ENCODE measurements around the gene C9orf40. TPM values are rescaled to one million over a fixed set of nuclear protein-coding genes. Genes with fewer than 3 reads are reported as not detected.
A peak's percentile ranks its signal among the peaks of the same experiment; 100 is the strongest.

The C9orf40 gene
- total RNA-seq, 1 donor from 2014 or later = 19.3 TPM

DNA sequence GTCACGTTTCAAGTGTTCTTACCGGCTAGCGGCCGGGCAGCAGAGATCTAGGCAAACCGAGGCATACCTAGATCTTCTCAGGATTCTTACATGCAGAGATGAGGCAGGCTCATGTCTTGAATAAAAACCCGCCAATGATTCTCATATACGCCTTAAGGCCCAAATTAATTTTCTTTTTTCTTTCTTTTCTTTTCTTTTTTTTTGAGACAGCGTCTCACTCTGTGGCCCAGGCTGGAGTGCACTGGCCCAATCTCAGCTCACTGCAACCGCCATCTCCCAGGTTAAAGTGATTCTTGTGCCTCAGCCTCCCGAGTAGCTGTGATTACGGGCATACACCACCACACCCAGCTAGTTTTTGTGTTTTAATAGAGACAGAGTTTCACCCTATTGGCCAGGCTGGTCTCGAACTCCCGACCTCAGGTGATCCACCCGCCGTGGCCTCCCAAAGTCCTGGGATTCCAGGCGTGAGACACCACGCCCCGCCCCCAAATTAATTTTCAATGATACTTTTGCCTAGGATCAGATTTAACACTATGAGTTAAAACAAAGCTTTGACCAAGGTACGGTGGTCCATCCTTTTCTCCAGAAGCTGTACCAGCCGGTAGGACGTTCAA, 1.5 kb downstream of the C9orf40 start:
- Histone ChIP-seq H3F3A (ENCODE audit: low read depth) (peaks cover 43% of the 10 kb centered on the region), H3K27ac (no peak overlapping the region), H3K36me3 (no peaks in the 10 kb centered on the region), H3K4me3 (peak overlapping the region; percentile 79), H3K4me2 (peak overlapping the region; percentile 81), H4K20me1 (ENCODE audit: low read depth) (peaks cover 8% of the 10 kb centered on the region), H3K9ac (no peak overlapping the region), H3K79me2 (ENCODE audit: low read depth) (peaks cover 10% of the 10 kb centered on the region), H3K9me3 (ENCODE audit: low read depth) (no peaks in the 10 kb centered on the region), H2AFZ (replicated peaks) (peak overlapping the region; percentile 58), H3K27me3 (no peaks in the 10 kb centered on the region), H3K4me1 (peaks cover 21% of the 10 kb centered on the region)
- Mint-ChIP-seq H3K9me3 (no peaks in the 10 kb centered on the region), H3K4me1 (peaks cover 25% of the 10 kb centered on the region), H3K27me3 (ENCODE audit: insufficient read depth, low read depth) (peaks cover 4% of the 10 kb centered on the region), H3K4me3 (peak overlapping the region; percentile 99), H3K36me3 (peaks cover 5% of the 10 kb centered on the region), H3K27ac (peak overlapping the region; percentile 98)
- no peak for DNase-seq (ENCODE audit: low spot score)
- TF ChIP-seq EZH2phosphoT487 (IDR thresholded peaks at IDR 0.05) = no peak
- TF ChIP-seq EZH2 (IDR thresholded peaks at IDR 0.05) = no peak
- TF ChIP-seq, protein P1, sequence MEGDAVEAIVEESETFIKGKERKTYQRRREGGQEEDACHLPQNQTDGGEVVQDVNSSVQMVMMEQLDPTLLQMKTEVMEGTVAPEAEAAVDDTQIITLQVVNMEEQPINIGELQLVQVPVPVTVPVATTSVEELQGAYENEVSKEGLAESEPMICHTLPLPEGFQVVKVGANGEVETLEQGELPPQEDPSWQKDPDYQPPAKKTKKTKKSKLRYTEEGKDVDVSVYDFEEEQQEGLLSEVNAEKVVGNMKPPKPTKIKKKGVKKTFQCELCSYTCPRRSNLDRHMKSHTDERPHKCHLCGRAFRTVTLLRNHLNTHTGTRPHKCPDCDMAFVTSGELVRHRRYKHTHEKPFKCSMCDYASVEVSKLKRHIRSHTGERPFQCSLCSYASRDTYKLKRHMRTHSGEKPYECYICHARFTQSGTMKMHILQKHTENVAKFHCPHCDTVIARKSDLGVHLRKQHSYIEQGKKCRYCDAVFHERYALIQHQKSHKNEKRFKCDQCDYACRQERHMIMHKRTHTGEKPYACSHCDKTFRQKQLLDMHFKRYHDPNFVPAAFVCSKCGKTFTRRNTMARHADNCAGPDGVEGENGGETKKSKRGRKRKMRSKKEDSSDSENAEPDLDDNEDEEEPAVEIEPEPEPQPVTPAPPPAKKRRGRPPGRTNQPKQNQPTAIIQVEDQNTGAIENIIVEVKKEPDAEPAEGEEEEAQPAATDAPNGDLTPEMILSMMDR (IDR thresholded peaks at IDR 0.05) = no peak

DNA sequence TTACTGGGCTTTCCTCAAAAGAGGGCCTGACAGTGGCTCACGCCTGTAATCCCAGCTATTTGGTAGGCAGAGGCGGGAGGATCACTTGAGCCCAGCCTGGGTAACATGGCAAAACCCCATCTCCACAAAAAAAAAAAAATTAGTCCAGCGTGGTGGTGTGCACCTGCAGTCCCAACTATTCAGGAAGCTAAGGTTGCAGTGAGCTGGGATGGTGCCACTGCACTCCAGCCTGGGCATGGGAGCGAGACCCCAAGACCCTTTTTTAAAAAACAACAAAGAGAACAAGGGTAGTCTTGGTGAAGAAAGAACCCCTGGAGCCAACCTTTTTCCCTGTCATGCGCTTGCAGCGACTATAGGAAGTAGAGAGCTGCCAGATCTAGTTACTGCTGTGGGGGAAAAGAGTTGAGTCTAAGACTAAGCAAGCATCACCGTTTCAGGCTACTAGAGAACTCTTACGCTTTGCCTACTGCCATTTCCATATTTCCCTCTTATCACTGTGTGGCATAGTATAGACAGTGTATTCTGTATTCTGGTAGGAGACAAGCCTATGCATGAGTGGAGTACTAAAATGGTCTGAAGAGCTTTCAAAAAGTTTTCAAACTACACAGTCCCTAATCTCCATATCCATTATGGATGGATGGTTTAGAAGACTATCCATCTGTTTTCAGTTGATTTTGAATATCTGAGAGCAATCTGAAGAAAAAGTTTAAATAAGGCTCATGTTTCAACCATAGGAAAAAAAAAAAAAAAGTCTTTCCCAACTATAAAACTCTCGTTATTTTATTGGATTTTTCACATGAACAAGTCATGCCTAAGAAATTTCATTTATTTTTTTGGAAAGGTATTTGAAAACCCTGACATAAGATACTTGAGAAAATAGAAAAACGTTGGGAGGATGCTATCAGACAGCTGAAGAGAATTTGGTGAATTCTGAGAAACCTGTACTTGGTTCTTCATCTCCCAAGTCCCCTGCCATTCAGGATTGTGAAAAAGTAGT, 2.6 kb downstream of the C9orf40 start:
- H3K79me2 ChIP-seq (ENCODE audit: low read depth) = peaks cover 10% of the 10 kb centered on the region
- Mint-ChIP-seq H3K4me3 (peak overlapping the region; percentile 64), H3K27me3 (ENCODE audit: insufficient read depth, low read depth) (peaks cover 4% of the 10 kb centered on the region), H3K27ac (no peak overlapping the region), H3K36me3 (peaks cover 5% of the 10 kb centered on the region), H3K9me3 (no peaks in the 10 kb centered on the region), H3K4me1 (peaks cover 25% of the 10 kb centered on the region)
- peak; percentile 27 for DNase-seq (ENCODE audit: low spot score)
- H3K4me1 ChIP-seq = peaks cover 21% of the 10 kb centered on the region
- H4K20me1 ChIP-seq (ENCODE audit: low read depth) = peaks cover 8% of the 10 kb centered on the region
- H3F3A ChIP-seq (ENCODE audit: low read depth) = peaks cover 43% of the 10 kb centered on the region
- no peak overlapping the region for H3K9ac ChIP-seq
- no peak overlapping the region for H3K4me3 ChIP-seq
- peak overlapping the region; percentile 48 for H3K4me2 ChIP-seq
- no peaks in the 10 kb centered on the region for H3K9me3 ChIP-seq (ENCODE audit: low read depth)
- no peak overlapping the region for H3K27ac ChIP-seq
- TF ChIP-seq, protein P1 (IDR thresholded peaks at IDR 0.05) = no peak
- TF ChIP-seq EZH2 (IDR thresholded peaks at IDR 0.05) = no peak
- no peak for TF ChIP-seq EZH2phosphoT487 (IDR thresholded peaks at IDR 0.05)
- no peak overlapping the region for H2AFZ ChIP-seq (replicated peaks)
- no peaks in the 10 kb centered on the region for H3K36me3 ChIP-seq
- no peaks in the 10 kb centered on the region for H3K27me3 ChIP-seq

DNA sequence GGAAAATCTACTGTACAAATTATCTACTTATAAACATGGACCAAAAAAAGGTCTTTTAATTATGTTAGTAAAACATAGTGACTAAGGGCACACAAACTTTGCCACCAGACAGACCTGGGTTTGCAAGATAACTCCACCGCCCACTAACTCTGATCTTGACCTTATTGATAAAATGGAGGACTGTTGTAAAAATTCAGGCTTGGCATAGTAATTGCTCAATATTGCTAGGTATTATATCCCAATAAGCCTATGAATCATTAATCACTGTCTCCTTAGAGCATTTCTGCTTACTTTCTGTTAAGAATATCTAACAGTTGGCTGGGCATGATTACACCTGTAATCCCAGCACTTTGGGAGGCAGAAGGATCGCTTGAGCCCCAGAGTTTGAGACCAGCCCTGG, 3.8 kb downstream of the C9orf40 start:
- DNase-seq (ENCODE audit: low spot score) = no peak
- H3F3A ChIP-seq (ENCODE audit: low read depth) = peaks cover 41% of the 10 kb centered on the region
- H2AFZ ChIP-seq (replicated peaks) = no peak overlapping the region
- H3K9ac ChIP-seq = no peak overlapping the region
- peaks cover 4% of the 10 kb centered on the region for H3K27me3 Mint-ChIP-seq (ENCODE audit: insufficient read depth, low read depth)
- no peaks in the 10 kb centered on the region for H3K9me3 Mint-ChIP-seq
- no peak overlapping the region for H3K4me3 ChIP-seq
- H3K36me3 ChIP-seq = no peaks in the 10 kb centered on the region
- TF ChIP-seq, protein P1 (IDR thresholded peaks at IDR 0.05) = no peak
- TF ChIP-seq EZH2phosphoT487 (IDR thresholded peaks at IDR 0.05) (no peak), EZH2 (IDR thresholded peaks at IDR 0.05) (no peak)
- no peaks in the 10 kb centered on the region for H3K27me3 ChIP-seq
- peaks cover 5% of the 10 kb centered on the region for H3K36me3 Mint-ChIP-seq
- no peak overlapping the region for H3K27ac Mint-ChIP-seq
- peak overlapping the region; percentile 48 for H3K4me2 ChIP-seq
- H3K79me2 ChIP-seq (ENCODE audit: low read depth) = peaks cover 10% of the 10 kb centered on the region
- peaks cover 25% of the 10 kb centered on the region for H3K4me1 Mint-ChIP-seq
- H3K9me3 ChIP-seq (ENCODE audit: low read depth) = no peaks in the 10 kb centered on the region
- no peak overlapping the region for H3K4me3 Mint-ChIP-seq
- no peak overlapping the region for H3K27ac ChIP-seq
- H3K4me1 ChIP-seq = peaks cover 21% of the 10 kb centered on the region
- H4K20me1 ChIP-seq (ENCODE audit: low read depth) = peaks cover 8% of the 10 kb centered on the region

All from neural progenitor cell (in vitro differentiated cells).